H9 (cell line): ENCODE data around the gene C20orf144. TPM values are rescaled to one million over a fixed set of nuclear protein-coding genes. Genes with fewer than 3 reads are reported as not detected.

ENCODE experiments used
- DNase-seq: peaks from one replicate; pipeline ENCODE4 v3.0.0-alpha.2; 2017
- H2AFZ ChIP-seq: one replicate; pipeline ENCODE4 v1.6.1; 2013; ENCODE audit warnings: mild to moderate bottlenecking, low read length, control low read depth, moderate library complexity
- H2AK5ac ChIP-seq: 2 replicates; pipeline ENCODE4 v1.6.1; 2013; ENCODE audit warnings: low read length, control low read depth, mixed read lengths; ENCODE audit not compliant: insufficient read length
- H2BK120ac ChIP-seq: one replicate; pipeline ENCODE4 v1.6.1; 2013; ENCODE audit warnings: low read depth, mild to moderate bottlenecking, low read length, control low read depth, inconsistent platforms; ENCODE audit not compliant: poor library complexity, severe bottlenecking
- H2BK12ac ChIP-seq: 2 replicates; pipeline ENCODE4 v1.6.1; 2013; ENCODE audit warnings: low read length, control low read depth, mixed read lengths, low read depth; ENCODE audit not compliant: insufficient read length
- H2BK15ac ChIP-seq: 2 replicates; pipeline ENCODE4 v1.6.1; 2013; ENCODE audit warnings: low read depth, low read length, control low read depth
- H2BK20ac ChIP-seq: one replicate; pipeline ENCODE4 v1.6.1; 2013; ENCODE audit warnings: low read depth, mild to moderate bottlenecking, low read length, control low read depth, inconsistent platforms; ENCODE audit not compliant: poor library complexity, severe bottlenecking
- H2BK5ac ChIP-seq: 2 replicates; pipeline ENCODE4 v1.6.1; 2013; ENCODE audit warnings: low read length, control low read depth, mixed read lengths; ENCODE audit not compliant: insufficient read length
- H3K14ac ChIP-seq: 2 replicates; pipeline ENCODE4 v1.6.1; 2013; ENCODE audit warnings: low read length, control low read depth; ENCODE audit not compliant: insufficient read depth
- H3K18ac ChIP-seq: 2 replicates; pipeline ENCODE4 v1.6.1; 2013; ENCODE audit warnings: low read depth, mild to moderate bottlenecking, mixed read lengths, low read length, control low read depth; ENCODE audit not compliant: insufficient read length
- H3K23ac ChIP-seq: 2 replicates; pipeline ENCODE4 v1.6.1; 2013; ENCODE audit warnings: low read length, control low read depth, mixed read lengths, low read depth; ENCODE audit not compliant: insufficient read length
- H3K23me2 ChIP-seq: 2 replicates; pipeline ENCODE4 v1.6.1; 2013; ENCODE audit warnings: low read depth, mild to moderate bottlenecking, mixed read lengths, low read length, control low read depth; ENCODE audit not compliant: insufficient read length, poor library complexity, severe bottlenecking
- H3K27ac ChIP-seq: 2 replicates; pipeline ENCODE4 v1.5.1; 2013; ENCODE audit warnings: low read length, control low read depth, mixed read lengths, low read depth; ENCODE audit not compliant: insufficient read length
- H3K27me3 ChIP-seq: 2 replicates; pipeline ENCODE4 v1.6.1; 2013; ENCODE audit warnings: low read length, control low read depth, inconsistent platforms; ENCODE audit not compliant: insufficient read depth
- H3K4ac ChIP-seq: 2 replicates; pipeline ENCODE4 v1.6.1; 2013; ENCODE audit warnings: low read depth, mild to moderate bottlenecking, control low read depth, inconsistent platforms, low read length, moderate library complexity
- H3K4me1 ChIP-seq: 2 replicates; pipeline ENCODE4 v1.6.1; 2013; ENCODE audit warnings: low read length, control low read depth, inconsistent platforms; ENCODE audit not compliant: insufficient read depth
- H3K4me2 ChIP-seq: 2 replicates; pipeline ENCODE4 v1.6.1; 2013; ENCODE audit warnings: low read length, control low read depth, mixed read lengths; ENCODE audit not compliant: insufficient read length, insufficient read depth
- H3K56ac ChIP-seq: 2 replicates; pipeline ENCODE4 v1.6.1; 2013; ENCODE audit warnings: low read depth, mild to moderate bottlenecking, mixed read lengths, low read length, control low read depth; ENCODE audit not compliant: insufficient read length
- H3K79me1 ChIP-seq: 2 replicates; pipeline ENCODE4 v1.6.1; 2013; ENCODE audit warnings: low read depth, mild to moderate bottlenecking, moderate library complexity, low read length, control low read depth, inconsistent platforms; ENCODE audit not compliant: insufficient read depth, poor library complexity, severe bottlenecking
- H3K79me2 ChIP-seq: 2 replicates; pipeline ENCODE4 v1.6.1; 2013; ENCODE audit warnings: low read length, control low read depth, inconsistent platforms; ENCODE audit not compliant: insufficient read depth
- H3K9ac ChIP-seq: 2 replicates; pipeline ENCODE4 v1.6.1; 2013; ENCODE audit warnings: low read length, control low read depth, mixed read lengths; ENCODE audit not compliant: insufficient read length; ENCODE audit errors: extremely low read depth
- H3K9me3 ChIP-seq: one replicate; pipeline ENCODE4 v1.6.1; 2013; ENCODE audit warnings: low read depth, low read length, inconsistent platforms; ENCODE audit not compliant: control insufficient read depth
- H3T11ph ChIP-seq: one replicate; pipeline ENCODE4 v1.6.1; 2013; ENCODE audit warnings: mild to moderate bottlenecking, low read length, control low read depth, inconsistent platforms
- H4K20me1 ChIP-seq: one replicate; pipeline ENCODE4 v1.6.1; 2013; ENCODE audit not compliant: control insufficient read depth, insufficient read length, insufficient read depth
- H4K5ac ChIP-seq: 2 replicates; pipeline ENCODE4 v1.6.1; 2013; ENCODE audit warnings: low read depth, mild to moderate bottlenecking, mixed read lengths, low read length, control low read depth; ENCODE audit not compliant: insufficient read length
- H4K8ac ChIP-seq: replicated peaks from 2 replicates; pipeline ENCODE4 v1.6.1; 2013; ENCODE audit warnings: low read length, control low read depth, mixed read lengths, low read depth; ENCODE audit not compliant: insufficient read length
- H4K91ac ChIP-seq: 2 replicates; pipeline ENCODE4 v1.6.1; 2013; ENCODE audit warnings: low read depth, mild to moderate bottlenecking, moderate library complexity, mixed read lengths, low read length, control low read depth; ENCODE audit not compliant: insufficient read length
- H3K27ac Mint-ChIP-seq, 3 experiments: 2 replicates in 2 of 3; 3 replicates in 1 of 3; pipeline ENCODE4 v1.8.0; 2020 to 2021; ENCODE audit warnings: mixed read lengths in 3 of 3, mild to moderate bottlenecking in 1 of 3, moderate library complexity in 1 of 3
- H3K27me3 Mint-ChIP-seq: 2 replicates; pipeline ENCODE4 v1.8.0; 2021; ENCODE audit warnings: low read depth, mild to moderate bottlenecking, moderate library complexity, mixed read lengths
- H3K36me3 Mint-ChIP-seq, 3 experiments: 2 replicates in 2 of 3; 3 replicates in 1 of 3; pipeline ENCODE4 v1.8.0; 2020 to 2021; ENCODE audit warnings: low read depth in 3 of 3, mixed read lengths in 3 of 3; ENCODE audit not compliant: insufficient read depth in 1 of 3
- H3K4me1 Mint-ChIP-seq, 2 experiments: 2 replicates each; pipeline ENCODE4 v1.8.0; 2020; ENCODE audit warnings: mixed read lengths in 2 of 2
- H3K4me3 Mint-ChIP-seq, 2 experiments: 2 replicates in 1 of 2; 3 replicates in 1 of 2; pipeline ENCODE4 v1.8.0; 2020 to 2021; ENCODE audit warnings: mild to moderate bottlenecking in 2 of 2, mixed read lengths in 2 of 2, moderate library complexity in 1 of 2
- H3K9me3 Mint-ChIP-seq, 2 experiments: 2 replicates in 1 of 2; 3 replicates in 1 of 2; pipeline ENCODE4 v1.8.0; 2020; ENCODE audit warnings: mild to moderate bottlenecking in 2 of 2, mixed read lengths in 2 of 2, moderate library complexity in 1 of 2
- CTCF ChIP-seq: fragments of 200-600 bp; sonication (generic); conservative IDR thresholded peaks from 3 replicates; pipeline ENCODE4 v1.8.0; 2021; ENCODE audit warnings: antibody characterized with exemption, mild to moderate bottlenecking
- WGBS: extraction: QIAGEN DNeasy Blood & Tissue Kit; methylation state at CpG from one replicate; pipeline ENCODE4 v1.1.7; 2013; ENCODE audit warnings: missing lambda C conversion rate, low lambda C conversion rate, mixed read lengths; ENCODE audit not compliant: insufficient read length; ENCODE audit errors: extremely low coverage; 5-methylcytosine and 5-hydroxymethylcytosine counted together
- total RNA-seq: library from RNA; stranded (reverse); gene quantifications from 2 replicates; pipeline ENCODE4 v1.2.1, GENCODE V29; 2021

C20orf144 gene
- total RNA-seq, 1 experiment from 2014 or later = 0.26 TPM

DNA sequence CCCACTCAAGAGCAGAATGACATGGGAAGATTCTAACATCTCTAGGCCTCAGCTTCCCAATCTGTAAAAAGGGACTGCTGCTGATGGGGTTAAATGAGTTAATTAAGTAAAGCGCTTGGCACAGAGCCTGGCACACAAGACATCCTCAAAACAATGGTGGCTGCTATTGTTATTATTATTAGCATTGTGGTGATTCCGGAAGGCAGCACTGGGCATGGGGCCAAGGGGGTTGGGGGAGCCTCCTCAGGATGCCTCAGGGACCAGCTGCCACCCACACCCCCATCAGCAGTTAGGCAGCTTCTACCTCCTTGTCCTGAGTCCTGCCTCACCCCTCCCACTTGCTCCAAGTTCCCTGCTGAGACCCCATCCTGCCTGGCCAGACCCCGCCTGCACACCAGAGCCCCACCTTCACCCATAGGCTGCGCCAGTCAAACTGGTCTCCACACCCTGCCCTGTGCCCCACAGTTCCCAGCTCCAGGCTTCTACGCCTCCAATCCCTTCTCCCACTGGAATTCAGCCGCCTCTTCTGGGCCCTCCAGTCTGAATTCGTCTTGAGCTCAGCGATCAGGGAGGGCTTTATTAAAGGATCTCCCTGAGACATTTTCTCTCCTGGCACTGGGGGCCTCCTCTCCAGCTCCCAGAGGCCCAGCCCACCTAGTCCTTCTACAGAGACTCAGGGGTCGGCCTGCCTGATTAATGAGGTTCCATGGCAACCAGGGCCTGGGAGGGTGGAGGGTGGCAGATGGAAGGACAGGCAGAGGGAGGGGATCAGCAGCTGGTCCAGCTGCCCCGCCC is 22.6 kb downstream of the C20orf144 start:
- Histone ChIP-seq H3K23me2 (peaks cover 10% of the 10 kb centered on the region), H2BK12ac (no peak overlapping the region), H3K4ac (no peak overlapping the region), H3K4me2 (peak overlapping the region; percentile 67), H3K23ac (no peak overlapping the region), H3K9me3 (no peaks in the 10 kb centered on the region), H2BK5ac (no peak overlapping the region), H4K5ac (no peak overlapping the region), H3K27me3 (no peaks in the 10 kb centered on the region), H3K18ac (no peak overlapping the region), H2BK120ac (no peak overlapping the region), H2AK5ac (no peak overlapping the region), H2BK15ac (no peak overlapping the region), H3K56ac (no peak overlapping the region), H3K9ac (peak overlapping the region; percentile 53), H2BK20ac (no peak overlapping the region), H3K14ac (no peak overlapping the region; the same call in 1 of the 2 replicates), H3T11ph (no peak overlapping the region), H4K8ac (no peak overlapping the region), H3K79me2 (peaks cover 7% of the 10 kb centered on the region; the same call in 1 of the 2 replicates), H4K91ac (no peak overlapping the region), H4K20me1 (no peaks in the 10 kb centered on the region), H3K27ac (no peak overlapping the region), H2AFZ (no peak overlapping the region), H3K4me1 (no peaks in the 10 kb centered on the region), H3K79me1 (no peaks in the 10 kb centered on the region)
- Mint-ChIP-seq H3K27me3 (peaks cover 32% of the 10 kb centered on the region), H3K4me3 (peak overlapping the region; percentile 86 to 92), H3K36me3 (peaks cover 2 to 26% (median 7%) of the 10 kb centered on the region in 3 experiments; a peak in 5 of 7 replicates), H3K9me3 (no peaks in the 10 kb centered on the region), H3K27ac (peak overlapping the region; percentile 69 to 95 (median 94)), H3K4me1 (peaks cover 25 to 29% of the 10 kb centered on the region in 2 experiments)
- peak; percentile 72 for DNase-seq
- no CpG with 5 or more reads among the region's 10 CpGs for WGBS
- TF ChIP-seq CTCF = no peak
